A549 (cell line): ENCODE measurements around the gene TBC1D16. TPM values are rescaled to one million over a fixed set of nuclear protein-coding genes. Genes with fewer than 3 reads are reported as not detected.

Source experiments
- ATAC-seq, 2 experiments: fragments of 200-7000 bp in 1 of 2; fragments of >200 bp in 1 of 2; cut with Nextera tagmentation in 1 of 2; cut with Tn5 transposase in 1 of 2; 3 replicates each; pipeline versions ENCODE4 v1.8.0 to v1.9.1; 2018 to 2020; ENCODE audit warnings: mild to moderate bottlenecking in 1 of 2, moderate library complexity in 1 of 2
- CTCF ChIA-PET: fragments of 300-600 bp; sonication (Branson Sonifier 250); formaldehyde crosslinking; extraction: SDS; loops from one replicate; lab custom pipeline; 2021; ENCODE audit warnings: antibody characterized with exemption, inconsistent platforms; lab: Yijun Ruan, JAX
- POLR2A ChIA-PET: fragments of 350-600 bp; formaldehyde crosslinking; extraction: SDS; loops from one replicate; lab custom pipeline; 2021; ENCODE audit warnings: antibody characterized with exemption, inconsistent platforms; lab: Yijun Ruan, JAX
- DNase-seq, 2 experiments: peaks; one replicate each; pipeline versions ENCODE4 v3.0.0 to v3.0.0-alpha.2; 2011 to 2016; ENCODE audit warnings: low read depth in 1 of 2, low spot score in 1 of 2
- FAIRE-seq: peaks from 2 replicates; lab custom pipeline; 2011; peaks lifted over from hg19 to GRCh38; lab: Jason Lieb, UNC
- H3K27ac ChIP-seq, 2 experiments: fragments of >200 bp; sonication (Bioruptor Twin); formaldehyde crosslinking; 3 replicates each; pipeline ENCODE4 v1.5.1; 2016 to 2017
- H3K4me1 ChIP-seq: fragments of >200 bp; sonication (Bioruptor Twin); formaldehyde crosslinking; 3 replicates; pipeline ENCODE4 v1.6.1; 2016
- H3K4me2 ChIP-seq: fragments of >200 bp; sonication (Bioruptor Twin); formaldehyde crosslinking; 3 replicates; pipeline ENCODE4 v1.6.1; 2016
- H3K4me3 ChIP-seq: fragments of >200 bp; sonication (Bioruptor Twin); formaldehyde crosslinking; 3 replicates; pipeline ENCODE4 v1.5.1; 2016
- H3K9me3 ChIP-seq: fragments of >200 bp; sonication (Bioruptor Twin); formaldehyde crosslinking; 3 replicates; pipeline ENCODE4 v1.6.1; 2016
- EHMT2 ChIP-seq: fragments of 200-600 bp; sonication (generic); IDR thresholded peaks from 2 replicates; pipeline ENCODE4 v1.6.1; 2016; ENCODE audit warnings: antibody characterized with exemption, low read depth, mild to moderate bottlenecking, moderate library complexity
- ESRRA ChIP-seq: fragments of 150-350 bp; IDR thresholded peaks from 2 replicates; pipeline ENCODE4 v1.6.1; 2014; ENCODE audit warnings: mild to moderate bottlenecking, low read length, borderline replicate concordance
- FOSB ChIP-seq: fragments of 250-450 bp; sonication (Bioruptor Pico); IDR thresholded peaks from 2 replicates; pipeline ENCODE4 v1.5.0; 2020; ENCODE audit warnings: mild to moderate bottlenecking, moderate library complexity
- FOSL2 ChIP-seq, 2 experiments: fragments of 450-650 bp in 1 of 2; fragments of >200 bp in 1 of 2; sonication (Bioruptor Twin) in 1 of 2; formaldehyde crosslinking; IDR thresholded peaks; 2 replicates each; pipeline versions ENCODE4 v1.5.0 to v1.6.1; 2016 to 2020; ENCODE audit warnings: mild to moderate bottlenecking in 1 of 2, moderate library complexity in 1 of 2
- GATA3 ChIP-seq: IDR thresholded peaks from 2 replicates; pipeline ENCODE4 v1.6.1; 2012; ENCODE audit warnings: borderline replicate concordance
- HDAC2 ChIP-seq: fragments of 200-600 bp; sonication (generic); IDR thresholded peaks from 2 replicates; pipeline ENCODE4 v1.6.1; 2016
- HEYL ChIP-seq: fragments of 250-450 bp; sonication (Bioruptor Pico); IDR thresholded peaks from 2 replicates; pipeline ENCODE4 v1.8.0; 2021; ENCODE audit warnings: mild to moderate bottlenecking, moderate library complexity
- JUN ChIP-seq, 2 experiments: fragments of >200 bp; sonication (Bioruptor Twin); formaldehyde crosslinking; IDR thresholded peaks; 2 replicates in 1 of 2; 3 replicates in 1 of 2; pipeline ENCODE4 v1.6.1; 2016 to 2017
- KDM1A ChIP-seq: fragments of 200-600 bp; sonication (generic); IDR thresholded peaks from 2 replicates; pipeline ENCODE4 v1.6.1; 2016; ENCODE audit warnings: low read depth, mild to moderate bottlenecking
- KDM5A ChIP-seq: fragments of 200-600 bp; sonication (generic); IDR thresholded peaks from 2 replicates; pipeline ENCODE4 v1.6.1; 2016; ENCODE audit warnings: antibody characterized with exemption, mild to moderate bottlenecking
- MAFK ChIP-seq: fragments of 450-650 bp; IDR thresholded peaks from 2 replicates; pipeline ENCODE4 v1.6.1; 2014; ENCODE audit not compliant: partially characterized antibody
- MAZ ChIP-seq: fragments of 150-350 bp; IDR thresholded peaks from 2 replicates; pipeline ENCODE4 v1.6.1; 2014; ENCODE audit warnings: antibody characterized with exemption, low read depth, low read length, borderline replicate concordance
- NFE2L2 ChIP-seq: fragments of 150-350 bp; conservative IDR thresholded peaks from 2 replicates; pipeline ENCODE4 v1.6.1; 2014; ENCODE audit warnings: low read length
- NR3C1 ChIP-seq: fragments of >200 bp; sonication (Bioruptor Twin); formaldehyde crosslinking; IDR thresholded peaks from 3 replicates; pipeline ENCODE4 v1.6.1; 2017
- PHF8 ChIP-seq: fragments of 200-600 bp; sonication (generic); IDR thresholded peaks from 2 replicates; pipeline ENCODE4 v1.6.1; 2016; ENCODE audit warnings: low read depth, mild to moderate bottlenecking, antibody characterized with exemption, moderate library complexity, borderline replicate concordance
- POLR2A ChIP-seq: IDR thresholded peaks from 2 replicates; pipeline ENCODE4 v1.6.1; 2012; ENCODE audit warnings: mild to moderate bottlenecking, low read length
- POLR2AphosphoS2 ChIP-seq: conservative IDR thresholded peaks from 2 replicates; pipeline ENCODE4 v1.6.1; 2012; ENCODE audit warnings: low read length, improper control_type of control experiment, inconsistent platforms
- RAD21 ChIP-seq, 2 experiments: fragments of >200 bp in 1 of 2; sonication (Bioruptor Twin) in 1 of 2; formaldehyde crosslinking in 1 of 2; IDR thresholded peaks in 1 of 2; conservative IDR thresholded peaks in 1 of 2; 2 replicates in 1 of 2; 3 replicates in 1 of 2; pipeline ENCODE4 v1.6.1; 2012 to 2018; ENCODE audit warnings: inconsistent platforms in 1 of 2
- RARB ChIP-seq: fragments of 250-450 bp; sonication (Bioruptor Pico); IDR thresholded peaks from 2 replicates; pipeline ENCODE4 v1.8.0; 2021; ENCODE audit warnings: mild to moderate bottlenecking, moderate library complexity
- RCOR1 ChIP-seq: fragments of 150-350 bp; IDR thresholded peaks from 2 replicates; pipeline ENCODE4 v1.6.1; 2014; ENCODE audit warnings: antibody characterized with exemption, low read length, low read depth
- RFX5 ChIP-seq: fragments of 450-650 bp; IDR thresholded peaks from 2 replicates; pipeline ENCODE4 v1.7.1; 2014; ENCODE audit warnings: antibody characterized with exemption, mild to moderate bottlenecking, moderate library complexity
- RNF2 ChIP-seq: fragments of 200-600 bp; sonication (generic); IDR thresholded peaks from 2 replicates; pipeline ENCODE4 v1.6.1; 2016; ENCODE audit warnings: low read depth, mild to moderate bottlenecking, antibody characterized with exemption, moderate library complexity, borderline replicate concordance
- SMC3 ChIP-seq: fragments of >200 bp; sonication (Bioruptor Twin); formaldehyde crosslinking; IDR thresholded peaks from 3 replicates; pipeline ENCODE4 v1.6.1; 2018; ENCODE audit warnings: inconsistent platforms
- TP53 ChIP-seq: fragments of 250-450 bp; sonication (Bioruptor Pico); IDR thresholded peaks from 2 replicates; pipeline ENCODE4 v1.5.0; 2021; ENCODE audit warnings: mild to moderate bottlenecking, moderate library complexity
- ZNF302 ChIP-seq: fragments of 250-450 bp; sonication (Bioruptor Pico); IDR thresholded peaks from 2 replicates; pipeline ENCODE4 v1.9.0; 2021; ENCODE audit warnings: inconsistent platforms, mild to moderate bottlenecking, moderate library complexity
- ZSCAN20 ChIP-seq: fragments of 250-450 bp; sonication (Bioruptor Pico); IDR thresholded peaks from 2 replicates; pipeline ENCODE4 v1.8.0; 2022; ENCODE audit warnings: mild to moderate bottlenecking, moderate library complexity
- WGBS: methylation state at CpG from one replicate; pipeline ENCODE4 v1.1.6; 2017; ENCODE audit errors: missing lambda C conversion rate; 5-methylcytosine and 5-hydroxymethylcytosine counted together
- polyA plus RNA-seq, 4 experiments: library from polyadenylated mRNA; depleted of rRNA in 3 of 4; stranded (reverse); fragments of >200 nt; fragmentation: RNase III in 1 of 4; extraction: RNeasy Plus Mini Kit Qiagen cat#74134 plus additional on column Dnase treatment in 1 of 4; gene quantifications; 2 replicates in 3 of 4; 3 replicates in 1 of 4; pipeline ENCODE4 v1.2.3, GENCODE V29; 2011 to 2017
- TF ChIP-seq, protein P1 (sequence below): fragments of >200 bp; sonication (Bioruptor Twin); formaldehyde crosslinking; IDR thresholded peaks from 3 replicates; pipeline ENCODE4 v1.5.1; 2016
- TF ChIP-seq, protein P2 (sequence below): fragments of >200 bp; sonication (Bioruptor Twin); formaldehyde crosslinking; IDR thresholded peaks from 3 replicates; pipeline ENCODE4 v1.6.1; 2016
- TF ChIP-seq, protein P3 (sequence below): IDR thresholded peaks from 2 replicates; pipeline ENCODE4 v1.6.1; 2012
- TF ChIP-seq, protein P4 (sequence below): fragments of 200-600 bp; sonication (generic); IDR thresholded peaks from 2 replicates; pipeline ENCODE4 v1.6.1; 2016; ENCODE audit warnings: antibody characterized with exemption, mild to moderate bottlenecking, moderate library complexity
- TF ChIP-seq, protein P5 (sequence below): fragments of >200 bp; sonication (Bioruptor Twin); formaldehyde crosslinking; IDR thresholded peaks from 2 replicates; pipeline ENCODE4 v1.6.1; 2016

TBC1D16 gene
- polyA plus RNA-seq, 2 of the 4 experiments (the other 2 are of a cell fraction): 8.9 to 12.5 TPM

DNA sequence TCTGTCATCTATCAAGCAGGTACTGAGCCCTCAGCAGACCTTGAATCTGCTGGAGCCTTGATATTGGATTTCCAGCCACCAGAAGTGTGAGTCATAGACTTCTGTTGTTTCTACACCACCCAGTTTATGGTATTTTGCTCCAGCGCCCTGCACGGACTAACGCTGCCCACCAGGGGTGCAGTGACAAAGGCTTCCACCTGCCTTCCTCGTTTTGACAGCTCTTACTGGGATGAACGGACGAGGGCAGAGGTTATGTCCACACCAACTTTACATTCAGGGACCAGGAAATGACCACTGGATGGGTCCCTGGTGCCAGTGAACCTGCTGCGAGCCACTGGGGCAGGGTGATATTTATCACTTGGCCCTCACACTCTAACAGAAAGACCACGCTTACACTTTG, 129.8 kb downstream of the TBC1D16 start (continued):
- TF ChIP-seq, protein P1, sequence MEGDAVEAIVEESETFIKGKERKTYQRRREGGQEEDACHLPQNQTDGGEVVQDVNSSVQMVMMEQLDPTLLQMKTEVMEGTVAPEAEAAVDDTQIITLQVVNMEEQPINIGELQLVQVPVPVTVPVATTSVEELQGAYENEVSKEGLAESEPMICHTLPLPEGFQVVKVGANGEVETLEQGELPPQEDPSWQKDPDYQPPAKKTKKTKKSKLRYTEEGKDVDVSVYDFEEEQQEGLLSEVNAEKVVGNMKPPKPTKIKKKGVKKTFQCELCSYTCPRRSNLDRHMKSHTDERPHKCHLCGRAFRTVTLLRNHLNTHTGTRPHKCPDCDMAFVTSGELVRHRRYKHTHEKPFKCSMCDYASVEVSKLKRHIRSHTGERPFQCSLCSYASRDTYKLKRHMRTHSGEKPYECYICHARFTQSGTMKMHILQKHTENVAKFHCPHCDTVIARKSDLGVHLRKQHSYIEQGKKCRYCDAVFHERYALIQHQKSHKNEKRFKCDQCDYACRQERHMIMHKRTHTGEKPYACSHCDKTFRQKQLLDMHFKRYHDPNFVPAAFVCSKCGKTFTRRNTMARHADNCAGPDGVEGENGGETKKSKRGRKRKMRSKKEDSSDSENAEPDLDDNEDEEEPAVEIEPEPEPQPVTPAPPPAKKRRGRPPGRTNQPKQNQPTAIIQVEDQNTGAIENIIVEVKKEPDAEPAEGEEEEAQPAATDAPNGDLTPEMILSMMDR: peak; percentile 35; the same call in 2 of the 3 replicates
- no peak for TF ChIP-seq GATA3
- TF ChIP-seq MAZ: no peak
- no peak for TF ChIP-seq HDAC2
- no peak for TF ChIP-seq HEYL (CRISPR knock-in tag)
- no peak; a peak in 1 of 5 replicates for TF ChIP-seq RAD21 (conservative IDR thresholded peaks at IDR 0.05 in 1 of 2, IDR thresholded peaks at IDR 0.05 in 1 of 2)
- TF ChIP-seq POLR2AphosphoS2: no peak
- TF ChIP-seq POLR2A: no peak
- TF ChIP-seq NR3C1: no peak
- no peak for TF ChIP-seq ZSCAN20 (CRISPR knock-in tag)
- TF ChIP-seq KDM5A: no peak
- no peak for TF ChIP-seq ZNF302 (CRISPR knock-in tag)
- no peak for TF ChIP-seq FOSB (CRISPR knock-in tag)
- no peak for TF ChIP-seq RCOR1
- no peak for TF ChIP-seq RNF2
- no peak for TF ChIP-seq MAFK
- TF ChIP-seq FOSL2 (IDR thresholded peaks at IDR 0.05): no peak
- TF ChIP-seq FOSL2 (CRISPR knock-in tag; IDR thresholded peaks at IDR 0.05): peak; percentile 90
- TF ChIP-seq, protein P2, sequence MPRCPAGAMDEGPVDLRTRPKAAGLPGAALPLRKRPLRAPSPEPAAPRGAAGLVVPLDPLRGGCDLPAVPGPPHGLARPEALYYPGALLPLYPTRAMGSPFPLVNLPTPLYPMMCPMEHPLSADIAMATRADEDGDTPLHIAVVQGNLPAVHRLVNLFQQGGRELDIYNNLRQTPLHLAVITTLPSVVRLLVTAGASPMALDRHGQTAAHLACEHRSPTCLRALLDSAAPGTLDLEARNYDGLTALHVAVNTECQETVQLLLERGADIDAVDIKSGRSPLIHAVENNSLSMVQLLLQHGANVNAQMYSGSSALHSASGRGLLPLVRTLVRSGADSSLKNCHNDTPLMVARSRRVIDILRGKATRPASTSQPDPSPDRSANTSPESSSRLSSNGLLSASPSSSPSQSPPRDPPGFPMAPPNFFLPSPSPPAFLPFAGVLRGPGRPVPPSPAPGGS: no peak
- TF ChIP-seq, protein P3, sequence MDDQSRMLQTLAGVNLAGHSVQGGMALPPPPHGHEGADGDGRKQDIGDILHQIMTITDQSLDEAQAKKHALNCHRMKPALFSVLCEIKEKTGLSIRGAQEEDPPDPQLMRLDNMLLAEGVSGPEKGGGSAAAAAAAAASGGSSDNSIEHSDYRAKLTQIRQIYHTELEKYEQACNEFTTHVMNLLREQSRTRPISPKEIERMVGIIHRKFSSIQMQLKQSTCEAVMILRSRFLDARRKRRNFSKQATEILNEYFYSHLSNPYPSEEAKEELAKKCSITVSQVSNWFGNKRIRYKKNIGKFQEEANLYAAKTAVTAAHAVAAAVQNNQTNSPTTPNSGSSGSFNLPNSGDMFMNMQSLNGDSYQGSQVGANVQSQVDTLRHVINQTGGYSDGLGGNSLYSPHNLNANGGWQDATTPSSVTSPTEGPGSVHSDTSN: no peak

DNA sequence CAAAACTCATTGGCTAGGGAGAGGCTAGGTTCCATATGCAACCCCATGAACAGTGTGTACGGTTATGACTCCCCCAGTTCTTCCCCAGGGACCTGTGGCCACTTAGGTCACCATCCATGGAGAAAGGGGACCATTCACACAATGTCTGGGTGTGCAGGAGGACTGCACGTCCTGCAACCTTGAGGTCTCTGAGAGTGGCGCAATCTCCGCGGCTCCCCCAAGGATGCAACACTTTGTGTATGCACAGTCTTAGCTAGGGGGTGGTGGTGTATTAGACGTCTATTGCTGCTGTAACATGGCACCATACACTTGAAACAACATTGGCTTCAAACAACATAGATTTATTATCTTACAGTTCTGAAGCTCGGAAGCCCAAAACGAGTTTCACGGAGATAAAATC, 130.8 kb downstream of the TBC1D16 start:
- ATAC-seq (no peak), FAIRE-seq (no peak), DNase-seq (no peak)
- CTCF ChIA-PET: interaction anchor here (1.1 to 5.1 kb wide), 5 partner anchors 11 to 65 kb away, joined by 3 to 22 read pairs (median 7); partner anchors contain the start of gene CBX4
- Histone ChIP-seq H3K9me3 (peaks cover 1% of the 10 kb centered on the region), H3K4me1 (peaks cover 19% of the 10 kb centered on the region), H3K4me3 (no peak overlapping the region), H3K27ac (no peak overlapping the region), H3K4me2 (no peak overlapping the region)
- POLR2A ChIA-PET: no interaction called here
- WGBS: 69% methylated on average over 9 of the region's 9 CpGs
- TF ChIP-seq, protein P4, sequence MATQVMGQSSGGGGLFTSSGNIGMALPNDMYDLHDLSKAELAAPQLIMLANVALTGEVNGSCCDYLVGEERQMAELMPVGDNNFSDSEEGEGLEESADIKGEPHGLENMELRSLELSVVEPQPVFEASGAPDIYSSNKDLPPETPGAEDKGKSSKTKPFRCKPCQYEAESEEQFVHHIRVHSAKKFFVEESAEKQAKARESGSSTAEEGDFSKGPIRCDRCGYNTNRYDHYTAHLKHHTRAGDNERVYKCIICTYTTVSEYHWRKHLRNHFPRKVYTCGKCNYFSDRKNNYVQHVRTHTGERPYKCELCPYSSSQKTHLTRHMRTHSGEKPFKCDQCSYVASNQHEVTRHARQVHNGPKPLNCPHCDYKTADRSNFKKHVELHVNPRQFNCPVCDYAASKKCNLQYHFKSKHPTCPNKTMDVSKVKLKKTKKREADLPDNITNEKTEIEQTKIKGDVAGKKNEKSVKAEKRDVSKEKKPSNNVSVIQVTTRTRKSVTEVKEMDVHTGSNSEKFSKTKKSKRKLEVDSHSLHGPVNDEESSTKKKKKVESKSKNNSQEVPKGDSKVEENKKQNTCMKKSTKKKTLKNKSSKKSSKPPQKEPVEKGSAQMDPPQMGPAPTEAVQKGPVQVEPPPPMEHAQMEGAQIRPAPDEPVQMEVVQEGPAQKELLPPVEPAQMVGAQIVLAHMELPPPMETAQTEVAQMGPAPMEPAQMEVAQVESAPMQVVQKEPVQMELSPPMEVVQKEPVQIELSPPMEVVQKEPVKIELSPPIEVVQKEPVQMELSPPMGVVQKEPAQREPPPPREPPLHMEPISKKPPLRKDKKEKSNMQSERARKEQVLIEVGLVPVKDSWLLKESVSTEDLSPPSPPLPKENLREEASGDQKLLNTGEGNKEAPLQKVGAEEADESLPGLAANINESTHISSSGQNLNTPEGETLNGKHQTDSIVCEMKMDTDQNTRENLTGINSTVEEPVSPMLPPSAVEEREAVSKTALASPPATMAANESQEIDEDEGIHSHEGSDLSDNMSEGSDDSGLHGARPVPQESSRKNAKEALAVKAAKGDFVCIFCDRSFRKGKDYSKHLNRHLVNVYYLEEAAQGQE: no peak
- TF ChIP-seq JUN (IDR thresholded peaks at IDR 0.05): no peak
- no peak for TF ChIP-seq RFX5
- TF ChIP-seq EHMT2: no peak
- TF ChIP-seq PHF8: no peak
- TF ChIP-seq NFE2L2: no peak
- TF ChIP-seq, protein P1: no peak
- TF ChIP-seq RAD21 (conservative IDR thresholded peaks at IDR 0.05 in 1 of 2, IDR thresholded peaks at IDR 0.05 in 1 of 2): no peak
- no peak for TF ChIP-seq ESRRA
- no peak for TF ChIP-seq MAFK
- TF ChIP-seq TP53: no peak
- TF ChIP-seq HDAC2: no peak
- TF ChIP-seq, protein P5, sequence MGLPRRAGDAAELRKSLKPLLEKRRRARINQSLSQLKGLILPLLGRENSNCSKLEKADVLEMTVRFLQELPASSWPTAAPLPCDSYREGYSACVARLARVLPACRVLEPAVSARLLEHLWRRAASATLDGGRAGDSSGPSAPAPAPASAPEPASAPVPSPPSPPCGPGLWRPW: no peak
- TF ChIP-seq KDM1A: no peak
- no peak for TF ChIP-seq SMC3
- no peak for TF ChIP-seq FOSL2 (IDR thresholded peaks at IDR 0.05)
- TF ChIP-seq FOSL2 (CRISPR knock-in tag; IDR thresholded peaks at IDR 0.05): no peak
- TF ChIP-seq RARB (CRISPR knock-in tag): no peak
